Sciatic nerve (tissue), 2 donors: ENCODE data around the gene EIF2B1. TPM values are rescaled to one million over a fixed set of nuclear protein-coding genes. Genes with fewer than 3 reads are reported as not detected.

Experiments used
- ATAC-seq: fragments of 200-7000 bp; cut with Tn5 transposase; one replicate; pipeline ENCODE4 v1.9.1; 2020; ENCODE audit warnings: mild to moderate bottlenecking, moderate library complexity
- DNase-seq: peaks from one replicate; pipeline ENCODE4 v3.0.0-alpha.2; 2020; ENCODE audit warnings: low spot score
- intact Hi-C: fragments of 100-400 bp; cut with DNase I; formaldehyde crosslinking; loops from one replicate; pipeline ENCODE4 v1.14.2; 2022
- total RNA-seq: library from RNA; stranded (reverse); fragmentation: NEBNext Ultra II Directional; extraction: Animal tissue kit (Norgen Biotek cat#: 25700); gene quantifications from one replicate; pipeline ENCODE4 v1.2.1, GENCODE V29; 2021
- donor health status: DM: no; HTN: no; CAD: no.
- donor health status: DM: no; HTN: no; CAD: no.

Gene EIF2B1
- 37.1 TPM for total RNA-seq

DNA sequence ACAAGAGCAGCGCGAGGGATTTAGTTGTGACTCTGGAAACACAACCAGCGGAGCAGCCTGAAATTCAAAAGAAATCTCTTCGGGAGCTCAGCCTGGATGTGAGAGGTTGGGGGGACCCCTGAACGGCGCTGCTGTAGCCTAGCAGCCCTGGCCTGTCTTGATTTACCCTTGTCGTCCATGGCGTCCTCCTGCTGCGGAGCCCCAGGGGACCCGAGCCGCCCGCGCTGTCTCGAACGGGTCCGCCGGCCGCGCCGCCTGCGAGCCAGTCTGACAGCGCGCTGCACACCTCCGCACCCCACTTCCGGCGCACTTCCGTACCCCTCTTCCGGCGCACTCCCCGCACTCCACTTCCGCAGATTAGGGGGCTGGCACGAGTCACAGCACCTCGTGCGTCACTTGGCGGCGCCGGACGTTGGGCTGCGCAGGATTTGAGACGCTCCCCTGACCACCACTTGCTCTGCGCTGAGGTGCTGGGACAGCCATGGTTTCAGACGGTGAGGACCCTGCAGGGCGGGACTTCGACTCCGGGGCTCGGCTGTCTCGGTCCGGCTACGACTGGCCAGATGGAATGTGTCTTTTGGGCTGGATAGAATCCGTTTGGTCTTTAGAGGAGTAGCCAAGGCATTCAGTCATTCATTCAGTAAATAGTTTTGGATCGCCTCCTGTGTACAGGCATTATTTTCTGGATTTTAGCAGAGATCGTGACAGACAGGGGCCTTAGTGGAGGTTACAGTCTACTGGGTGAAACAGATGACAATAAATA lies at the start of gene EIF2B1, which contains the start of gene GTF2H3:
Gene EIF2B1 (minus strand): TSS at position 308 of the 763 bp plus-strand sequence. CDS start 129 bp downstream, at position 179.
Gene GTF2H3 (plus strand): TSS at position 451 of the 763 bp plus-strand sequence. CDS start 31 bp downstream, at position 482.
- intact Hi-C loops = no loop called here
- DNase-seq = peak; percentile 97
- ATAC-seq = peak; percentile 100

DNA sequence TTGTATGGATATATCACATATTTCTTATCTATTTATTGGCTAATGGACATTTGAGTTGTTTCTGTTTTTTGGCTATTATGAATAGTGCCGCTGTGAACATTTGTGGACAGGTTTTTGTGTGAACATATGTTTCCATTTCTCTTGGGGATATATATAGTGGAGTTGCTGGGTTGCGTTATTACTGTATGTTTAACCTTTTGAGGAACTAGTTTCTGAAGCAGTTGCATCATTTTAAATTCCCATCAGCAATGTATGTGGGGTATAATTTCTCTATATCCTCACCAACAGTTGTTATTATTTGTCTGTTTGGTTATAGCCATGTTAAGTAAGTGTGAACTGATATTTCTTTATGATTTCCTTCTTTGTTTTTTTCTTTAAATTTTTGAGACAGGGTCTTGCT lies 48.1 kb upstream of the EIF2B1 start:
- no peak for DNase-seq
- intact Hi-C loops = no loop called here
- ATAC-seq = no peak

DNA sequence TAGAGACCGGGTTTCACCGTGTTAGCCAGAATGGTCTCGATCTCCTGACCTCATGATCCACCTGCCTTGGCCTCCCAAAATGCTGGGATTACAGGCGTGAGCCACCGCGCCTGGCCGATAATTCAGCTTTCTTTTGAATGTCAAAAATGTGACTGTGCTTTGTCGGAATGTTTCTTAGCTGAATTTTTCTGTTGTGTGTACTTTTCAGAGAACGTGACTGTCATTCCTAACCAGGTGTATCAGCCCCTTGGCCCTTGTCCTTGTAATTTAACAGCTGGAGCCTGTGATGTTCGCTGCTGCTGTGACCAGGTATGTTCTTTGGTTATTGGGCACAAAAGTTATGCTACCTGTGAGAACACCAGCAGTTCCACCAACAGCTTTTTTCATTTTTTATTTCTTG lies 45.5 kb upstream of the EIF2B1 start:
- intact Hi-C loops = no loop called here
- ATAC-seq (no peak), DNase-seq (no peak)

DNA sequence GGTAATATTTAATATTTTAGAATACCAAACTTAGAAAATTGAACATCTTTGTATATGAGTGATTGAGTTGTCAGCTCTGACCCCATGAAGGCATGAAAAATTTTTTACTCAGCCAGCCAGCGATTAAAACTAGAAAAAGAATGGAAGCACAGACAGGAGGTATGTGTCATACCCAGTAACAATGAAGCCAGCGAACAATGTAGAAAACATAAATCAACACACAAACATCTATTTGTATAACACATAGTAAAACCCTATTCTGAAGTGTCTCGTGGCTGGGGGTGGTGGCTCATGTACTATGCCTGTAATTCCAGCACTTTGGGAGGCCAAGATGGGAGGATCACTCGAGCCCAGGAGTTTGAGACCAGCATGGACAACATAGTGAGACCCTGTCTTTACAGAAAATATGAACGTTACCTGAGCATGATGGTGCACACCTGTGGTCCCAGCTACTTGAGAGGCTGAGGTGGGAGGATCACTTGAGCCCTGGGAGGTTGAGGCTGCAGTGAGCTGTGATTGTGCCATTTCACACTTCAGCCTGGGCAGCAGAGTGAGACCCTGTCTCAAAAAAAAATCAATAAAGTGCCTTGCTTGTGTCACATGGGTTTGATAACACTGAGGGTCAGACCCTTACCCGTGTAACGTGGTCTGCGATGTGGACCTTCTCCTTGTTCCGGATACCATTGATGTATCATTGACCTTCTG lies 43.3 kb upstream of the EIF2B1 start:
- no peak for DNase-seq
- intact Hi-C loops = no loop called here
- ATAC-seq = no peak

DNA sequence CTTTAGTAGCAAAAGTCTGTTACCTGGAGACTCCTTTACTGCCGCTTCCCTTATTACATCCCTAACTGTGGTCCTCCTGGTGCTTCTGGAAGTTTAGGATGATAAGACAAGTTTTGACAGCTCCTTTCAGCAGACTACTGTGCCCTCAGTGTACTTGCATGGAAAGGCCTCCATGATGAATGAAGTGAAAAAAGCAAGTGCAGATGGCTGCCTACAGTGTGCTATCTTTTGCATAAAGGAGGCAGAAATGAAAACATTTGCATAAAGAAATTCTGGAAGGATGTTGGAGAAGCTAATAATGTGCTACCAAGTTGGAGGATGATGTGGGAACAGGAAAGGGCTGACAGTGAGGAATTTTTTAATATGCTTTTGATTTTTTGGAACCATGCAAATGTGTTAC lies 42.0 kb upstream of the EIF2B1 start:
- DNase-seq = no peak
- intact Hi-C loops = no loop called here
- no peak for ATAC-seq

DNA sequence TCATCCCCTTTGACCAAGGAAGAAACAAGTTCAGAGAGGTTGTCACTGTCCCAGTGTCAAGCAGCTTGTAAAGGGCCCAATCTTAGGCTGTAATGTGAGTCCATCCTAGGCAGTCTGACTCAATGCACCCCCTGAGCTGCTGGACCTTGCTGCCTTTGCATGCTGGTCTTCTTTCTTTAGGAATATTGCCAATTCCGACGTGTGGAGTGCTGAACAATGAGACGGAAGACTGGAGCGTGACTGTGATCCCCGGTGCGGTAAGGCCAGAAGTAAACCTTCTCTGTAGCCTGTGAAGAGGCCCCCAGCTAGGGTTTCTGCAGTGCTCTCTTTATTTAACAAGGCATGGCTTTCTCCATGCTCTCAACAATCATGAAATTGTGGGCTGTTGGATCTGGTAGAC lies 38.4 kb upstream of the EIF2B1 start:
- DNase-seq (no peak), ATAC-seq (no peak)
- intact Hi-C loops = no loop called here

DNA sequence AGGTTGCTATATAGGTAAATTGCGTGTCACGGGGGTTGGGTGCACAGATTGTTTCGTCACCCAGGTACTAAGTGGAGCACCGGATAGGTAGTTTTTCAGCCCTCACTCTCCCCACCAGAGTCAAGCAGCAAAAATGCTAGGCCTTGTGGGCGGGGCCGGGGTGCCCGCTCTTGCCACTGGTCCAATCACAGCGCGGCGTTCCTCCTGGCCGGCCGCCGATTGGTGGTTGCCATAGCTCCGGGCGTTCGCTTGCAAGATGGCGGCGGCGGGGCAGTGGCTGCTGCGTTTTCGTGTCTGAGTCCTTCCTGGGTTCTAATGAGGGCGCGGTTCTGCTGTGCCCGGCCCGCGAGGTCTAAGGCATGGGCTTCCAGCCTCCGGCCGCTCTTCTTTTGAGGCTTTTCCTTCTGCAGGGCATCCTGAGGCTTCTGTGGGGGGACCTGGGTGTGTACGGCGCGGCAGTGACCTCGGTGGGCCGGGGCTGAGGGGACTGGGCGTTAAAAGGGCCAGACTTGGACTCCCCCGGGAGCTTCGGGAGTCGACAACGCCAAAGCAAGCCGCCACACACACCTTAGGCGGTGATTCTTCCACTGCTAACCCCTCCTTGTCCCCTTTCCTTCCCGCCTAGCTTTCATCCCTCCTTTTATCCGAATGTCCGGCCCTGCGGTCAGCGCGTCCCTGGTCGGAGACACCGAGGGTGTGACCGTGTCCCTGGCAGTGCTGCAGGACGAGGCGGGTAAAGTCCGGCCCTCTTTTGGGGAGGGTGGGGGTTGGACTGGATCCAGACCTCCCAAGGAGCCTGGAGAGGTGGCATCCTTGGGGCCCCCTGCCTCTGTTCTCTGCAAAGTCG lies 37.6 kb upstream of the EIF2B1 start, which contains the start of gene TCTN2:
Gene TCTN2 (plus strand): TSS at position 232 of the 847 bp plus-strand sequence. CDS start 128 bp downstream, at position 360.
- ATAC-seq (peak; percentile 100), DNase-seq (peak; percentile 97)
- intact Hi-C loops = no loop called here

DNA sequence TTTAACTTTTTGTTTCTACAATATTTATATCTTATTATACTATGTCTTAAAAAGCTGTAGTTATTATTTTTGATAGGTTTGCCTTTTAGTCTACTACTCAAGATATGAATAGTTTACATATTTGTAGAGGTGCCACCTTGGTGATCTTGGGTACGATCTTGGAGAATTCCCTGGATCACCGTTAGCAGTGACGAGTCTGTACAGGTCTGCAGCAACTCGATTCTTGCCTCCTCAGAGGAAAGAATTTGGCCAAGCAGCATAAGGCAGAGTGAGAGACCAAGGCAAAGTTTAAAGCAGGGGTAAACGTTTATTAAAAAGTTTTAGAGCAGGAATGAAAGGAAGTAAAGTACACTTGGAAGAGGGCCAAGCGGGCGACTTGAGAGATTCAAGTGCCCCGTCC lies 34.3 kb upstream of the EIF2B1 start:
- ATAC-seq (no peak), DNase-seq (no peak)
- intact Hi-C loops = no loop called here

DNA sequence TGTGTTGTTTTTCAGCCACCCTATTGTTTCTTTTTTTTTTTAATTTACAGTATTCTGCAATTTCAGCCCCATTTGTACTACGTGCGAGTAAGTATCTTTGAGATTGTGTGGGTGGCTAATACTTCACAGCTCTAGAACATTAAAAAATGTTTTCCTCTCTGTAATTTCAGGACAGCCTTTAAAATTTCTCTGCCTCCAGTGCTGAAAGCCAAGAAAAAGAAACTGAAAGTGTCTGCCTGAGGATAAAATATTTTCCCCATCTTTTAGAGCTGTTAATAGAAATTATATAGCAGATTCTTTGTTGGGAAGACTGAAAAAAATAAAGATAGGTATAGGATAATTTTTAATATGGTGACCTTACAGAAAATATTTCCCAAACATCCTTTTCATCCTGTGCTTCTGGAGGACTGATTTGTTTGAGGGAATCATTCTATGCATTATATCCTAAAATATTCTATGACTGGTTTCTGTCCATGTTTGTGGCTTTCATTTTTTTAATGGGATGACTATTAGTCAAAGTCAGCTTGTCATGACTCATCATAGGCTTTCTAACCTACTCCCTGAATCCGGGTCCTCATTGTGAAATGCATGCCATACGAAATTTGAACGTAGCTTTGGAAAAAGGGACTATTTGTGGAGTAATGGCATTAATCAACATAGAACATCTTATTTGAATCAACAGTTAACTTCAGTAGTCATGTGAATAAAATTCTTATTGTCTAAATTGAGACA lies 26.7 kb upstream of the EIF2B1 start:
- intact Hi-C loops = loop anchor here (5.0 kb wide), 1 partner anchor 993 kb away; no protein-coding TSS in a partner anchor
- DNase-seq (no peak), ATAC-seq (no peak)

DNA sequence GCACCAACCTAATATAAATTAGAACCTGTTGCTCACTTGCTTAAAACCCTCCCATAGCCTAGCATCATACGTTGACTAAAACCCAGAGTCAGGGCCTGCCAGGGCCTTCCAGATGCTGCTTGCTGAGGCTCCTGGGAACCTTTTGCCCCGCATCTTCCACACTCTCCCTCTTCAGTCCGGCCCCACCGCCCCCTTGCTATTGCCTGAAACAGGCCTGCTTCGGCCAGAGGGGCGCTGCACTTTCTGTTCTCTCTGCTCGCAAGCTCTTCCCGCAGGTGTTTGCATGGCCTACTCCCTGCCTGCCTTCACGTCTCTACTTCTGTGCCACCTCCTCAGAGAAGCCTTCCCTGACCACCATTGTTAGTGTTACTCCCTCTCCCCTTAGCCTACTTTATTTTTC lies 23.7 kb upstream of the EIF2B1 start:
- no peak for DNase-seq
- intact Hi-C loops = no loop called here
- ATAC-seq = no peak

DNA sequence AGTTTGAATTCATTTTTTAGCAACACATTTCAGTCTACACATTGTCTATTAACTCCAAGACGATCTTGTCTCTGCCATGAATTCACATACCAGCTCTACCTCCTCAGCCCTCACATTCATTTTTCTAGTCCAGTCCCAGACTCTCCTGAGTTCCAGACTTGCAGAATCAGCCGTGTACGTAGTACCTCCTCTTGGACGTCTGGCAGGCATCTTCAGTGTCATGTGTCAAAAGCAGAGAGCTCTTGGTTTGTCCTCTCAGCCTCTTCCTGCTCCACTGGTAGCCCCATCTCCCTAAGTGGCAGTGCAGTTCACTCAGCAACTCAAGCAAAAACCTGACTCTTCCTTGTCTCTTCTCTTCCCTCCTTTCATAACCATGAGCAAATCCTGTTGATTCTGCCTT lies 22.9 kb upstream of the EIF2B1 start:
- no peak for ATAC-seq

DNA sequence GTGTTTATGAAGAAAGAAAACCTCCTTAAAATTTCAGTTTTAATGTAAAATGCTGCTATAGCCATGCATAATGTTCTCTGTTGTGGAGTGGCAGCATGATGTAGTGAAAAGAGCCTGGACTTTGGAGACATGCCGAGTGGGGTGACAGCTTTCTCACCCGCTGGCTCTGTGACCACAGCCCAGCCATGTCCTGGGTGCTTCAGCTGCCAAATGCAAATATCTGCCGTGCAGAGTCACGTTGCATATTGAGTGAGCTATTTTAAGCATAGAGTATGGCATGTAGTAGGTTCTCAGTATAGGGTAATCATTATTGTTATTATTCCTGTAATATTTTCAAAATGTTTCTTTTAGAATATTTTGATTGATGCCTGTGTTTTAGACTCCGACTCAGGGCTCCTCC lies 21.9 kb upstream of the EIF2B1 start:
- intact Hi-C loops = no loop called here
- ATAC-seq = no peak
- no peak for DNase-seq

More for the DNA sequence above, 22.9 kb upstream of the EIF2B1 start:
- DNase-seq = no peak
- intact Hi-C loops = no loop called here

DNA sequence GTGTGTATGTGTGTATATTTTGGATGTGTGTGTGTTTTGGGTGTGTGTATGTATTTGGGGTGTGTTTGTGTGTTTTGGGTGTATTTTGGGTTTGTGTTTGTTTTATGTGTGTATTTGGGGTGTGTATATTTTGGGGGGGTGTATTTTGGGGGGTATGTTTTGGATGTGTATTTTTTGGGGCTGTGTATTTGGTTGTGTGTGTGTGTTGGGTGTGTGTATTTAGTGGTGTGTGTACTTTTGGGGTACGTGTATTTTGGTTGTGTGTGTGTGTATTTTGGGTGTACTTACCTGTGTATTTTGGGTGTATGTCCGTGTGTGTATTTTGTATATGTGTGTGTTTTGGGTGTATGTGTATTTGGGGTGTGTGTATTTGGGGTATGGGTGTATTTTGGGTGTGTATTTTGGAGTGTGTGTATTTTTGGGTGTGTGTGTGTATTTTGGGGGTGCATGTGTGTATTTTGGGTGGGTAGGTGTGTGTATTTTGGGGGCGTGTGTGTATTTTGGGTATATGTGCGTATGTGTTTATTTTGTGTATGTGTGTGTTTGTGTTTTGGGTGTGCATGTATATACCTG lies 20.7 kb upstream of the EIF2B1 start:
- intact Hi-C loops = no loop called here
- no peak for ATAC-seq

DNA sequence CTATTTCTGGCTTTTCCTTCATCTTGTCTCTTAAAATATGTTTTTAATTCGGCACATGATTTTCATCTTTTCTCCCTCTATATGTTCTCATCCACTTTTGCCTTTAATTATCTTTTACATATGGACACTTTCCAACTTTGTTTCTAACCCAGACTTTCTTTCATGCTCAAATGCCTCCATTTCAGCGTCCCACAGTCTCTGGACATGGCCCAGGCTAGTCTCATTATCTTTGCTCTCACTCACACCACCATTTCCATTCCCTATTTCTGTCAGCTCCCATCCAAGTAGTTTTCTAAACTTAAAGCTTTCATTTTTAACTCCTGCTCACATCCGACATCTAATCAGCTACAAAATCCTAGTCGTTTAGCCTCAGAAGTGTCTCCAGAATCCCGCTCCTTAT lies 14.9 kb upstream of the EIF2B1 start:
- intact Hi-C loops = no loop called here
- no peak for ATAC-seq
- DNase-seq = no peak

More for the DNA sequence above, 20.7 kb upstream of the EIF2B1 start:
- DNase-seq = no peak

DNA sequence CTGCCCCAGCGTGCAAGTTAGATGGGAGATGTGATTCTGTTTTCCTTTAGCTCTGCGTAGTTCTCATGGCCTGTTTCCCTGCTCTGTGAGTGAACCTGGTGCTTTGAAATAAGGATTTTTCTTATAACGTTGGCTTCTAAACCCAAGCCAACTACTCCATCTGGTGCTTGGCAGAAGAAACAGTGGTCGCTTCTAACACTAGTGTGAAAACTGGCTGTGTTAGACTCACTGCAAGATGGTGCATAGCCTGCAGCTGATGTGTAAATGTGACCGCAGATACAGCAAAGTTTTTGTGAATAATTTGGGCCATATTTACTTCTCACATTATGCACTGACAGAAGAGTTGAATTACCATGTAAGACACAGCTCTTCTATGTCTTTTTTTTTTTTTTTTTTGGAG lies 12.4 kb upstream of the EIF2B1 start:
- ATAC-seq = no peak
- intact Hi-C loops = no loop called here
- no peak for DNase-seq

DNA sequence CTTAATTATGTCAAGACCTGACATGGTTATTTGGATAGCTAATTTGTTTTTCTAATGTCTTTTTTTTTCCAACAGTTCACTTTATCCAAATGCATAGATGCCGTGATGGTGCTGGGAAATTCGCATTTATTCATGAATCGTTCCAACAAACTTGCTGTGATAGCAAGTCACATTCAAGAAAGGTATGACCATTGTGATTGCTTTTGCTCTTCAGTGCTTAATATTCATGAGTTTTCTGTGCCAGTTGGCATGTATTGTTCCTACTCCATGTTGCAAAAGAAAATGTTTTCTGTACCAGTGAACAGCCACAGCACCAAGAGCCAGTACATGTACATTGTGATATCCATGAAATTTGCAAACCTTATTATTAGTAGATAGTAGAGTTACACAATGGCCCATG lies 11.9 kb upstream of the EIF2B1 start:
- ATAC-seq (no peak), DNase-seq (no peak)
- intact Hi-C loops = no loop called here

DNA sequence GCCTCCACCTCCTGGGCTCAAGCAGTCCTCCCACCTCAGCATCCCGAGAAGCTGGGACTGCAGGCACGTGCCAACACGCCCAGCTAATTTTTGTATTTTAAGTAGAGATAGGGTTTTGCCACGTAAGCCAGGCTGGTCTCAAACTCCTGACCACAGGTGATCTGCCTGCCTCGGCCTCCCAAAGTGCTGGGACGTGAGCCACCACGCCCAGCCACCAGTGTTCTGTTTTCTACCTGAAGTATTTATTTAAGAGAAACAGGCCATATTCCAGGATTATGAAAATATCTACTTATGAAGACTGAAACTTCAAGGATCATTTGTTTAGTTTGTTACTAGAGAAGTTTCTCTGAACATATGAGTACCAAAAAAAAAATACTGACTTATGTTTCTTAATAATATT lies 10.4 kb upstream of the EIF2B1 start:
- no peak for DNase-seq
- intact Hi-C loops = no loop called here
- ATAC-seq = no peak

DNA sequence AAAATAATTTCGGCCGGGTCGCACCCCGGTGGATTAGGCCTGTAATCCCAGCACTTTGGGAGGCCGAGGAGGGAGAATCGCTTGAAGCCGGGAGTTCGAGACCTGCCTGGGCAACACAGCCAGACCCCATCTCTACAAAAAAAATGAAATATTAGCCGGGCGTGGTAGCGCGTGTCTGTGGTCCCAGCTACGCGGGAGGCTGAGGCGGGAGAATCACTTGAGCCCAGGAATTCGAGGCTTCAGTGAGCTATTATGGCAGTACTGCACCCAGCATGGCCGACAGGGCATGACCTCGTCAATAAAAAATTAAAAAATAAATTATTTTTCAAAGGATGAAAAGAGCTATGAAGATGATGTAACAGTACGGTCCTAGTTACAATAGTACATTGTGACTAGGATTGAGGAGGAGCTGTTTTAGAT lies 666 bp upstream of the EIF2B1 start:
- DNase-seq (no peak), ATAC-seq (no peak)
- intact Hi-C loops = no loop called here
